UCSD-AML1 (cell line): Measurements from ENCODE around the gene CEP170B.
"Not testable (repeated sequence)": the region's sequence is repeated elsewhere in the genome, so short reads cannot be mapped to it uniquely, and the experiment has no call there.

Experiments
- DNase-seq: peaks from one replicate; lab custom pipeline; 2025; ENCODE audit not compliant: unreplicated experiment; lab: John Stamatoyannopoulos, UW

The CEP170B gene

DNA sequence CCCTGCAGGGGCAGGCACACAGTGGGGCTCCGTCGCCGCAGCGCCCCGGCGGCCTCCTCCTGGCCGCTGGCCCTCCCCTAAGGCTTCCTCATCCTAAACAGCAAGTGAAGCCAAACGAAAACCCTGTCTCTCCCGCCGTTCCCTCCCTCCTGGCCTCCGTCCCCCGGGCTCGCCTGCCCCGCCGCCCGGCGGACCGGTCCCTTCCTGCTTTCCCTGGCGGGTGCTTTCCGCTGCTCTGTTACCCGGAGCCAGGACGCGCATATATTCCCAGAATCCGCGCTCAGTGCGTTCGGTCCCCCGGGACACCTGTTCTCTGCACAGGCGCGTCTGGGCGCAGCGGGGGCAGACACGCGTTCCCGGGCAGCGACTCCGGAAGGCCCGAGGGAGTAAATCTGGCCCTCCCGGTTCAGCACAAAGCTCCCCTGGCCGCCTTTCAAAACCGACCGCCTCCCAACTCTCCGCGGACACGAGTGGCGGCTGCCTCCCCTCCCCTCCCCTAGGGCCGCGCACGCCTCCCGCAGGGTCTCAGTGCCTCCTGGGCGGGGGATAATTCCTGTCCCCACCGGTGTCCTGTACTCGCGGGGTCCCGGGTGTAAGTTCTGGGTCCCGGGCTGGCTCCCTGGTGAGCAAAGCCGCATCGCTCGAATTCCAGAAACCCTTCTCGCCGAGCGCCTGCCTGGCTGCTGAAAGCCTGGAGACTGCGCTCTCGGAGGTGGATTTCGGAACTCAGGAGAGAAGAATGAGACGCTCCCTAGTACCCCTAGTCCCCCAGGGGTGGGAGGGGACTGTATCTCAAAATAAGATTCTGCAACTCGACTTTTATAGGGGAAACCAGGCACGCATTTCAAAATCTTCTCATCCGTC lies 21.4 kb upstream of the CEP170B start:
- DNase-seq, result no peak

- DNase-seq, result no peak
Measured at GRCh38 chr14:104844306-104845032, 20.6 kb upstream of the CEP170B start.

DNA sequence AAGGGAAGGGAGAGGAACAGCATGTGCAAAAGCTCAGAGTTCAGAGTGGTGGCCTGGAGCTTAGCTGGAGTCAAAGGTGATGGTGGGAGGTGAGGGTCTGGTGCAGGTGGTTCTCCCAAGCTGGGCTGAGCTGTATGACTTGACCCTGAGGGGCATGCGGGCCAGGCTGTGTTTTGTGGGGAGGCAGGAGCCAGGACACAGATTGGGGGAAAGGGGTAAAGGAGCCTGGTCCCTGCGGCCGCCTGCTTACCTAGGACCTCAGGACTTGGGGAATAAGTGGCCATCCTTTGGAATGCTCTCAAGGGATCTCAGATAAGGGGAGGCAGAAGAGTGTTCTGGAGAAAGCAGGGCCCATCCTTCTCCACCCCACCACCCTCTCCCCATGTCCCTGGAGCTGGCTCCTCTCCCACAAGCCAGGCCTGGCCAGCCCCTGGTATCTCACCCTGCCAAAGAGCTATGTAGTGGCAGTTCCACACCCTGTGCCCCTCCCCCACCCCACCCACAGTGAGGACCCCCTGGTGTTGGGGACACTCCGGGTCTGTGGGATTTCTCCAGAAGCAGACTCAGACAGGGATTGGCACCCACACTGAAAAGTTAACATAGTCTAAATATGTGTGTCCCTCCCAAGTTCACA lies 19.9 kb upstream of the CEP170B start:
- no peak for DNase-seq

DNA sequence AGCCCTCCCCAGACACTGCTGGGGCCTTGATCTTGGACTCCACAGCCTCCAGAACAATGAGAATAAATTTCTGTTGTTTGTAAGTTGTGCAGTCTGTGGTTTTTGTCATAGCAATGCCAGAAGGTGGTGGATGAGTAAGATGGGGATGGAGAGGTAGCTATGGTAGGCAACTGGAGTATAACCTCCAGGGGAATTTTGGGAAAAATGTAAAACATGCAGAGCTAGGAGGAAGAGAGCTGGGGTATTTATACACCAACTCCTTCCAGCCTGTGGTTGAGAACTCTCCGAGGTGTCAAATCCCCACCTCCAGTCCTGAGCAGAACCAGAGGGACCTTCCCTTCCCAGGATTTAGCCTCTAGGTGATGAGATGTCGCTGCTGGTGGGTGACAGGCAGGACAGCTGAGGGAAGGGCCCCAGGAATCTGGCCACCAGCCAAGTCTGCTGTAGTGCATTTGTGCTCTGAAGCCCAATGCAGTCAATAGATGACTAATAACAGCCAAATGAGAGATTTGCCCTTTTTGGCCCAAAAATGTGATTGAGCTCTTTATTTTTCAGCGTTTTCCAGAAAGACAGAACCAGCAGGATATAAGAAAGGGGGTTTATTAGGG lies 19.1 kb upstream of the CEP170B start:
- DNase-seq, result no peak

DNA sequence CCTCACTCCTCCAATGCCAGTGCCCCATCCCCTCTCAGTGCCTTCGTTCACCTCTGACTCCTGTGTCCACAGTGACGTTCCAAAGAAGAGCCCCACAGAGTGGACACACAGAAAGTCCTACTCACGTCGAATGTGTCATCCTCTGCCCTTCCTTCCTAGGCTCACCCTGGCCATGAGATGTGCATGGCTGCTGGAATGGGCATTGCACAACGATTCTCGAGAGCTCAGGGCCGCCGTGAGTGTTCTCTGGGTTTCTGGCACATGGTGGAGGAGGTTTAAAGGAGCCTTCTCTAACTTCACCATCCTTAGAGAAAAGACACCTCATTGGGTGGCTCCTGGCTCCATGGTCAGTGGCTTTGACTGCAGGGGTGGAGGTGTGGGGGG lies 12.8 kb upstream of the CEP170B start:
- no peak for DNase-seq

GRCh38 chr14:104855532-104856090 lies 9.5 kb upstream of the CEP170B start:
- no peak for DNase-seq

DNA sequence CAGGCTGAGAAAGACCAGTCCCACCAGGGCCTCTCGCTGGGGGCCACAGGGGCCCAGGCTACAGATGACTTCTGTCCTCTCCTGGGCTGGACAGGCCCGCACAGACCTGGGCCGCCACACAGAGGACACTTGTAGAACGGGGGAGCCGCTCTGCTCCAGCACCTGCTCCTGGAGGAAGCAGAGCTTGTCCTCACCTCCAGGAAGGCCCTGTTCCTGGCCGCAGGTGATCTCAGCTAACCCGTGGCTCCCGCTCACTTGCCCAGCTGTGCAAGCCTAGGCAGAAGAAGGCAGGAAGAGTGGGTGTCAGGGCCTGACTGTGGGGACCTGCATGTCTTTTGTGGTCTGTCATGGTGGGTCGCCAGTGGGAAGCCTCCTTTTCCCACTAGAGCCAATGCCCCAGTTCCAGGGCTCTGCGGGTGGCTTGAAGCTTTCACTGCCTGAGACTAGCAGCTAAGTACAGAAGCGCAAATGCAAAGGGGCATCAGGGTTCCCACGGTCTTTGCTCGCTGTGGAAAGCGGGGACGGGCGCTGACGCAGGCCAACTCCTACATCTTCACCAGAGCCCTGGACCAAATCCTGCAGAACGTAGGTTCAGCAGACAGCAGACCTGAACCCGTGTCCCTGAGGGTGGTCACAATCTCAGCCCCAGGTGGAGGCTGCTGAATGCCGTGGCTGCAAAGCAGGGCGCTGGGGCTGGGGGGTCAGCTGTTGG lies 8.8 kb upstream of the CEP170B start:
- DNase-seq, result no peak

DNA sequence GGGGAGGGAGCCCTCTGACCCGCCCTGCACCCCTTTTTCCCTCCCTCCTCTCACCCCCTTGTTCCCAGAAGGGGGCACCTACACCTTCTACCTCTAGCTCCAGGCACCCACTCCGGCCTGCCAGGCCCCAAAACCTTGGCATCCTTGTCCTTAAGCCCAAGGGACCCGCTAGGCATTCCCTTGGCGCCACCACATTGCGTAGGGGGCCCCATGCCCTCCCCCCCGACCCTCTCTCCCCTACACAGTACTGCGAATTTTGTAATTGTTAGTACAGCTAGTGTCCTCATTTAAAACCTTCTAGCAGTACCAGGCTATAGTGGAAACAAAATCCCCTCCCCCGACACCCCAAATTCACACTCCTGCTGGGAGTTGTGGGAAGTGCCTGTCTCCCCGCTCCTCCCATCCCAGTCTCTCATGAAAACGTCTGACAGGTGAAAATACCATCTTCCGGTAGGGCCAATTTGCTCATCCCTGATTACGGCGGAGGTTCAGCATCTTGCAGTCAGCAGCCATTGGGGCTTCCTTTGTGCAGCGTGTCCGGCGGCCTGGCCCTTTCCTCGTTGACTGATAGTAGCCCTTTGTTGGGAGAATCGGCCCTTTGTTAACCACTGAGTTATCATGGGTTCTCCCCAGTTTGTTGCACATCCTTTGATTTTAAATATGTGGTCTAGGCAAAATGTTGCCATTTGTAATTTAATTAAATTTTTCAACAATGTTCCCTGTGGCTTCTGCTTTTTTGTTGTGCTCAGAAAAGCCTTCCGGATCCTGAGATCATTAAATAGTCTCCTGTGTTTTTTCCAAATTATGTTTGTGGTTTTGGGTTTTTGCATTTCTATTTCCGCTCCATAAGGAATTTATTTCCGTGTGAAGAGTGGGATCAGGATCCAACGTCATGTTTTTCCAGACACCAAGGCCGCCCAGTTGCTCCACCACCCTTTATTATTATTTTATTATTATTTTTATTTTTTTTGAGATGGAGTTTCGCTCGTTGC lies 7.9 kb upstream of the CEP170B start:
- DNase-seq, result no peak

- not testable (repeated sequence) for DNase-seq
Measured at GRCh38 chr14:104857931-104858330, 7.1 kb upstream of the CEP170B start.

- no peak for DNase-seq
Measured at GRCh38 chr14:104858811-104859426, 6.1 kb upstream of the CEP170B start.

DNA sequence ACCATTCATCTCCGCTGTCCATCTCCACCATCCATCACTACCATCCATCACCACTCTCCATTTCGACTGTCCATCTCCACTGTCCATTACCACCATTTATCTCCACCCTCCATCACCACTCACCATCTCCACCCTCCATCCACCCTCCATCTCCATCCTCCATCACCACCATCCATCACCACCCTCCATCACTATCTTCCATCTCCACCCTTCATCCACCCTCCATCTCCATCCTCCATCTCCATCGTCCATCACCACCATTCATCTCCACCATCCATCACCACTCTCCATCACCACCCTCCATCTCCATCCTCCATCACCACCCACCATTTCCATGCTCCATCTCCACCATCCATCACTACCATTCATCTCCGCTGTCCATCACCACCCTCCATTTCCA lies 5.2 kb upstream of the CEP170B start:
- DNase-seq, result no peak

DNA sequence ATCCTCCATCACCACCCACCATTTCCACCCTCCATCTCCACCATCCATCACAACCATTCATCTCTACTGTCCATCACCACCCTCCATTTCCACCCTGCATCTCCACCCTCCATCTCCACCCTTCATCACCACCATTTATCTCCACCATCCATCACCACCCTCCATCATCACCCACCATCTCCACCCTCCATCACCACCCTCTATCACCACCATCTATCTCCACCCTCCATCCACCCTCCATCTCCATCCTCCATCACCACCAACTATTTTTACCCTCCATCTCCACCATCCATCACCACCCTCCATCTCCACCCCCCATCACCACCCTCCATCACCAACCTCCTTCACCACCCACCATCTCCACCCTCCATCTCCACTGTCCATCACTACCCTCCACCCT lies 4.7 kb upstream of the CEP170B start:
- no peak for DNase-seq

- DNase-seq, result no peak
Measured at GRCh38 chr14:104863131-104863862, 1.8 kb upstream of the CEP170B start.

GRCh38 chr14:104863923-104864266 lies 1.2 kb upstream of the CEP170B start:
- no peak for DNase-seq

GRCh38 chr14:104864267-104865080 lies 594 bp upstream of the CEP170B start:
- DNase-seq, result no peak

DNA sequence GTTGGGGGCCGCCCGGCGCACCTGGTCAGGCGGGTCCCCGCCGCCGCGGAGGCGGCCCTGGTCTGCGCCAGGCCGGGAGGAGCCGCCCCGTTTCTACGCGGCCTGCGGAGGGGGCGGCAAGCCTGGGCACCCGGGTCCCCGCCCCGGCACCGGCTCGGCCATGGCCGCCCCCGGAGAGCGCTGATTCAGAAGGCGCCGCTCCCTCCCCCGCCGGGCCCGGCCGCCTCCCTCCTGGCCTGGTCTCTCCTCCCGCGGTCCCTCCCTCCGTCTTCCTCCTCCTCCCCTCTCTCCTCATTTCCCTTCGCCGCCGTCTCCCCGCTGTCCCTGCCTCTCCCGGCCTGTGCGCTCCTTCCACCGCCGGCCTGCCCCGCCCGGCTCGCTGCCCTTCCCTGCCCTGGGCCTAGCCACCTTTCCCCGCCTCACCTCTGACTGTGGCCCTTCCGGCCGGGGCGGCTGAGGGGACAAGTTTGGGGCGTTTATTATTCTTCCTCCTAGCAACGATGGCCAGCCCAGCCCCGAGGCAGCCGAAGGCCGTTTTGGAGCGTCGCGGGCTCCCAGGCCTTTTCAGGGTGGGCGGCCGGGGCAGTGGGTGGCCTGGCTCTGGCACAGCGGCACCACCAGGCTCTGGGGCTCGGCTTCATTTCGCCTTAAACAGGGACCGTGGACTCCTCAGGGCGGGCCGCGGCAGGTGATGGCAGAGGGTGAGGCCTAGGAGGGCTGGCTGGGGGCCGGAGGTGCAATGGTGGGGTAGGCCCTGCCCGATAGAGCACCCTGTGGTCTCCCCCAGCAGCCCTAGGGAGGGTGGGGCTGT lies 768 bp downstream of the CEP170B start:
- DNase-seq, result peak; percentile 37
